Endothelial cell of umbilical vein (primary cell): ENCODE data around the gene UBTD1. TPM values are rescaled to one million over a fixed set of nuclear protein-coding genes. Genes with fewer than 3 reads are reported as not detected.

ENCODE experiments used
- BruUV-seq: library from RNA; stranded (reverse); fragments of 400-500 nt; replicated peaks from 2 replicates; lab custom pipeline; 2021; lab: Mats Ljungman, UMichigan
- CTCF ChIA-PET: fragments of 300-600, 350-600 bp; sonication (Branson Sonifier 250); formaldehyde crosslinking; loops from one replicate; lab custom pipeline; 2021; ENCODE audit warnings: antibody characterized with exemption, inconsistent platforms; lab: Charles Lee
- POLR2A ChIA-PET: fragments of 300-600, 350-600 bp; sonication (Branson Sonifier 250); formaldehyde crosslinking; loops from one replicate; lab custom pipeline; 2021; ENCODE audit warnings: antibody characterized with exemption, inconsistent platforms; lab: Charles Lee
- DNase-seq: peaks from one replicate; pipeline ENCODE4 v3.0.0-alpha.2; 2011; ENCODE audit warnings: low read depth, low spot score
- FAIRE-seq: peaks from 2 replicates; lab custom pipeline; 2011; peaks lifted over from hg19 to GRCh38; lab: Jason Lieb, UNC
- H2AFZ ChIP-seq: 2 replicates; pipeline ENCODE4 v1.6.0; 2012; ENCODE audit warnings: low read depth, low read length, control low read depth, inconsistent platforms
- H3K27ac ChIP-seq: 2 replicates; pipeline ENCODE4 v1.5.1; 2011; ENCODE audit warnings: low read depth, mild to moderate bottlenecking, control low read depth, low read length, moderate library complexity; ENCODE audit not compliant: insufficient read depth
- H3K27me3 ChIP-seq, 2 experiments: 2 replicates each; pipeline versions ENCODE4 v1.6.0 to v1.6.1; 2011; ENCODE audit warnings: low read length in 2 of 2, mixed read lengths in 1 of 2; ENCODE audit not compliant: control insufficient read depth in 2 of 2, insufficient read depth in 2 of 2
- H3K36me3 ChIP-seq, 2 experiments: 2 replicates in 1 of 2; 3 replicates in 1 of 2; pipeline ENCODE4 v1.5.1; 2011; ENCODE audit warnings: low read length in 2 of 2, mild to moderate bottlenecking in 1 of 2, moderate library complexity in 1 of 2; ENCODE audit not compliant: control insufficient read depth in 2 of 2, insufficient read depth in 2 of 2; ENCODE audit errors: extremely low read depth in 1 of 2
- H3K4me1 ChIP-seq: 3 replicates; pipeline ENCODE4 v1.5.1; 2011; ENCODE audit warnings: mild to moderate bottlenecking, low read length; ENCODE audit not compliant: control insufficient read depth, insufficient read depth; ENCODE audit errors: extremely low read depth
- H3K4me2 ChIP-seq: 2 replicates; pipeline ENCODE4 v1.6.1; 2011; ENCODE audit warnings: low read length, control low read depth, mixed read lengths; ENCODE audit not compliant: insufficient read depth
- H3K4me3 ChIP-seq, 3 experiments: fragments of 200-600 bp in 1 of 3; sonication (generic), shearing (Covaris generic) in 1 of 3; replicated peaks in 1 of 3; 2 replicates each; pipeline ENCODE4 v1.5.1; 2011 to 2016; ENCODE audit warnings: control low read depth in 3 of 3, low read length in 3 of 3, mild to moderate bottlenecking in 2 of 3, inconsistent platforms in 1 of 3, low read depth in 1 of 3, moderate library complexity in 1 of 3; ENCODE audit not compliant: insufficient read depth in 1 of 3
- H3K79me2 ChIP-seq: 2 replicates; pipeline ENCODE4 v1.6.0; 2012; ENCODE audit warnings: low read length, inconsistent platforms; ENCODE audit not compliant: control insufficient read depth, insufficient read depth
- H3K9ac ChIP-seq: replicated peaks from 2 replicates; pipeline ENCODE3; 2011; ENCODE audit warnings: low read length, control low read depth; ENCODE audit not compliant: insufficient read depth; ENCODE audit errors: extremely low read depth
- H3K9me1 ChIP-seq: replicated peaks from 3 replicates; pipeline ENCODE4 v1.6.0; 2011; ENCODE audit warnings: mild to moderate bottlenecking, low read length; ENCODE audit not compliant: control insufficient read depth, insufficient read depth; ENCODE audit errors: extremely low read depth
- H3K9me3 ChIP-seq: replicated peaks from 2 replicates; pipeline ENCODE4 v1.5.1; 2012; ENCODE audit warnings: low read length, inconsistent platforms; ENCODE audit not compliant: control insufficient read depth, insufficient read depth
- H4K20me1 ChIP-seq: replicated peaks from 2 replicates; pipeline ENCODE3; 2011; ENCODE audit warnings: mild to moderate bottlenecking, low read length; ENCODE audit not compliant: control insufficient read depth, insufficient read depth; ENCODE audit errors: extremely low read depth
- CTCF ChIP-seq, 2 donors: IDR thresholded peaks; 1 replicate in 1 of 2; 2 replicates in 1 of 2; pipeline ENCODE4 v1.5.1; 2011; ENCODE audit warnings: low read length in 2 of 2, mild to moderate bottlenecking in 2 of 2, moderate library complexity in 2 of 2, control low read depth in 1 of 2, inconsistent platforms in 1 of 2, low read depth in 1 of 2; ENCODE audit not compliant: insufficient read depth in 1 of 2; ENCODE audit errors: extremely low read depth in 1 of 2
- FOS ChIP-seq: IDR thresholded peaks from 2 replicates; pipeline ENCODE4 v1.6.1; 2011; ENCODE audit warnings: mild to moderate bottlenecking, low read length, moderate library complexity, borderline replicate concordance; ENCODE audit not compliant: insufficient read depth
- GATA2 ChIP-seq: IDR thresholded peaks from 2 replicates; pipeline ENCODE4 v1.7.0; 2011; ENCODE audit warnings: low read depth, mild to moderate bottlenecking, moderate library complexity, mixed read lengths, low read length; ENCODE audit not compliant: insufficient read length, insufficient read depth
- JUN ChIP-seq: IDR thresholded peaks from 2 replicates; pipeline ENCODE4 v1.6.1; 2011; ENCODE audit warnings: borderline replicate concordance, low read depth; ENCODE audit not compliant: insufficient read length, insufficient read depth
- MAX ChIP-seq: IDR thresholded peaks from 2 replicates; pipeline ENCODE4 v1.6.1; 2011; ENCODE audit not compliant: insufficient read depth, insufficient read length
- MYC ChIP-seq: IDR thresholded peaks from one replicate; pipeline ENCODE4 v1.6.1; 2011; ENCODE audit warnings: mild to moderate bottlenecking, low read depth, low read length
- dilution Hi-C: fragments of 300-500 bp; cut with MboI; formaldehyde crosslinking; loops from one replicate; pipeline ENCODE4 v1.15.0; 2019; ENCODE audit warnings: low sequenced_read_pairs; ENCODE audit not compliant: extremely low pct_ligation_motif_present
- intact Hi-C: fragments of 100-400 bp; cut with micrococcal nuclease; formaldehyde crosslinking; loops from one replicate; pipeline ENCODE4 v1.10.0; 2022
- polyA plus RNA-seq, 4 experiments: library from polyadenylated mRNA; depleted of rRNA in 3 of 4; stranded (reverse) in 3 of 4; unstranded in 1 of 4; fragments of >200 nt; gene quantifications; 2 replicates each; pipeline versions ENCODE4 v1.2.1 to v1.2.3, GENCODE V29; 2011 to 2012; ENCODE audit warnings: missing spikeins in 1 of 4
- total RNA-seq: library from RNA; stranded (reverse); gene quantifications from 2 replicates; pipeline ENCODE4 v1.2.3, GENCODE V29; 2021

The UBTD1 gene
- total and polyA plus RNA-seq, 2 donors (not counting 3 experiments of a cell fraction or from before 2014, with no cell fraction given) = 42.6 to 63.7 TPM

GRCh38 chr10:97519342-97519741 is 20.6 kb downstream of the UBTD1 start:
- no peaks in the 10 kb centered on the region for H3K9me3 ChIP-seq
- H3K9me1 ChIP-seq = no peaks in the 10 kb centered on the region
- no peak overlapping the region for H3K4me3 ChIP-seq
- H3K27me3 ChIP-seq = no peaks in the 10 kb centered on the region
- ChIA-PET CTCF (interaction anchor here (1.2 to 2.9 kb wide), 2 partner anchors 15 to 94 kb away, joined by 3 to 28 read pairs; no protein-coding TSS in a partner anchor), POLR2A (no interaction called here)
- H3K27ac ChIP-seq = no peak overlapping the region
- H4K20me1 ChIP-seq = no peaks in the 10 kb centered on the region
- no peaks in the 10 kb centered on the region for H3K36me3 ChIP-seq
- FAIRE-seq (no peak), DNase-seq (no peak)
- no peak overlapping the region for H2AFZ ChIP-seq
- no TSS peak for BruUV-seq
- dilution Hi-C loops (no loop called here), intact Hi-C loops (no loop called here)
- no peak overlapping the region for H3K9ac ChIP-seq
- H3K4me2 ChIP-seq = no peak overlapping the region
- TF ChIP-seq MYC (no peak), MAX (no peak), JUN (no peak), FOS (no peak), GATA2 (no peak), CTCF (IDR thresholded peaks at IDR 0.05; ENCODE audit: extremely low read depth in 1 of 2, insufficient read depth in 1 of 2, low read depth in 1 of 2, low read length in 2 of 2) (no peak)
- peaks cover 11% of the 10 kb centered on the region for H3K79me2 ChIP-seq
- peaks cover 28% of the 10 kb centered on the region for H3K4me1 ChIP-seq
